Measurements from ENCODE around the gene TRIM6. TPM values are rescaled to one million over a fixed set of nuclear protein-coding genes. Genes with fewer than 3 reads are reported as not detected.

TRIM6 gene
- total RNA-seq, 1 donor from 2014 or later, result 1.0 TPM

Other genes with a start within 250 kb of the TRIM6 start
- not detected in 2 replicates for gene OR51B6, start 245.1 kb upstream of the TRIM6 start, total RNA-seq
- gene OR51M1, start 212.8 kb upstream of the TRIM6 start, total RNA-seq, result not detected in 2 replicates
- not detected in 2 replicates for gene OR51Q1, start 174.5 kb upstream of the TRIM6 start, total RNA-seq
- not detected in 2 replicates for gene OR51I1, start 155.1 kb upstream of the TRIM6 start, total RNA-seq
- not detected in 2 replicates for gene OR51I2, start 147.3 kb upstream of the TRIM6 start, total RNA-seq
- gene OR52D1, start 108.0 kb upstream of the TRIM6 start, total RNA-seq, result not detected in 2 replicates
- not detected in 2 replicates for gene UBQLN3, start 86.7 kb upstream of the TRIM6 start, total RNA-seq
- gene UBQLNL, start 79.9 kb upstream of the TRIM6 start, total RNA-seq, result 0.05 TPM in 1 of 2 replicates, not detected in the other
- not detected in 2 replicates for gene OR52H1, start 48.1 kb upstream of the TRIM6 start, total RNA-seq
- gene OR52B6, start 15.8 kb upstream of the TRIM6 start, total RNA-seq, result not detected in 2 replicates
- gene TRIM34, start 28.4 kb downstream of the TRIM6 start, total RNA-seq, result 16.3 and 17.0 TPM in 2 replicates
- gene TRIM5, start 88.4 kb downstream of the TRIM6 start, total RNA-seq, result 83.0 and 86.6 TPM in 2 replicates
- 133 and 143 TPM in 2 replicates for gene TRIM22, start 93.2 kb downstream of the TRIM6 start, total RNA-seq
- gene OR56B1, start 139.8 kb downstream of the TRIM6 start, total RNA-seq, result not detected in 2 replicates
- gene OR52N4, start 157.6 kb downstream of the TRIM6 start, total RNA-seq, result 0.17 TPM in 1 of 2 replicates, not detected in the other
- gene OR52N5, start 186.7 kb downstream of the TRIM6 start, total RNA-seq, result not detected in 2 replicates
- not detected in 2 replicates for gene OR52N1, start 194.6 kb downstream of the TRIM6 start, total RNA-seq
- not detected in 2 replicates for gene OR52N2, start 212.3 kb downstream of the TRIM6 start, total RNA-seq
- not detected in 2 replicates for gene OR52E6, start 245.3 kb downstream of the TRIM6 start, total RNA-seq